Stimulated activated CD8-positive, alpha-beta memory T cell treated with anti-CD3 and anti-CD28 coated beads, Interleukin-12 subunit alpha, Interleukin-12 subunit beta, amount 100 ng/mL, for 4 hours (primary cell): ENCODE results near the gene CLCF1.

Source experiments
- DNase-seq: peaks from one replicate; pipeline ENCODE4 v3.0.0-alpha.2; 2020; ENCODE audit warnings: low read depth

Gene CLCF1

GRCh38 chr11:67372993-67373647, at the start of gene CLCF1:
CLCF1 (minus strand) TSS chr11:67373598; CDS start chr11:67373539, 59 bp downstream.
- peak; percentile 19 for DNase-seq

- DNase-seq: no peak
Measured at GRCh38 chr11:67422891-67423290, 49.5 kb upstream of the CLCF1 start.

- no peak for DNase-seq
Measured at GRCh38 chr11:67421430-67422031, 48.1 kb upstream of the CLCF1 start.

- peak; percentile 99 for DNase-seq
Measured at GRCh38 chr11:67420646-67421429, 47.4 kb upstream of the CLCF1 start.

GRCh38 chr11:67420147-67420645, 46.8 kb upstream of the CLCF1 start:
- no peak for DNase-seq

- no peak for DNase-seq
Measured at GRCh38 chr11:67419325-67420049, 46.1 kb upstream of the CLCF1 start.

- DNase-seq: no peak
Measured at GRCh38 chr11:67418476-67419281, 45.3 kb upstream of the CLCF1 start.

GRCh38 chr11:67417425-67417824, 44.0 kb upstream of the CLCF1 start:
- DNase-seq: no peak

- peak; percentile 60 for DNase-seq
Measured at GRCh38 chr11:67416416-67417335, 43.3 kb upstream of the CLCF1 start.

GRCh38 chr11:67415501-67416304, 42.3 kb upstream of the CLCF1 start, which contains the start of gene CARNS1:
CARNS1 (plus strand) TSS chr11:67415678; CDS start chr11:67416200, 522 bp downstream.
- DNase-seq: no peak

GRCh38 chr11:67413266-67413849, 40.0 kb upstream of the CLCF1 start:
- no peak for DNase-seq

GRCh38 chr11:67412495-67413179, 39.2 kb upstream of the CLCF1 start:
- DNase-seq: no peak

GRCh38 chr11:67411785-67412152, 38.4 kb upstream of the CLCF1 start:
- no peak for DNase-seq

- no peak for DNase-seq
Measured at GRCh38 chr11:67410984-67411784, 37.8 kb upstream of the CLCF1 start.

- no peak for DNase-seq
Measured at GRCh38 chr11:67410369-67410831, 37.0 kb upstream of the CLCF1 start.

- no peak for DNase-seq
Measured at GRCh38 chr11:67409781-67410368, 36.5 kb upstream of the CLCF1 start.

- peak; percentile 39 for DNase-seq
Measured at GRCh38 chr11:67409261-67409666, 35.9 kb upstream of the CLCF1 start.
